NB4 (cell line): ENCODE data around the gene DOCK9.

Source experiments
- DNase-seq: peaks from one replicate; pipeline ENCODE4 v3.0.0; 2010; ENCODE audit warnings: low read depth
- H3K4me3 ChIP-seq: one replicate; pipeline ENCODE4 v1.5.1; 2011; ENCODE audit warnings: mild to moderate bottlenecking, low read depth, low read length, moderate library complexity
- CTCF ChIP-seq: IDR thresholded peaks from one replicate; pipeline ENCODE4 v1.5.1; 2012; ENCODE audit warnings: low read depth, low read length
- MAX ChIP-seq: IDR thresholded peaks from 2 replicates; pipeline ENCODE4 v1.6.1; 2011; ENCODE audit warnings: low read depth, low read length
- MYC ChIP-seq: IDR thresholded peaks from 2 replicates; pipeline ENCODE4 v1.6.1; 2011; ENCODE audit warnings: low read depth, low read length
- POLR2A ChIP-seq: IDR thresholded peaks from 2 replicates; pipeline ENCODE4 v1.6.1; 2011; ENCODE audit warnings: mild to moderate bottlenecking; ENCODE audit not compliant: insufficient read length; ENCODE audit errors: extremely low read depth

DOCK9 gene

DNA sequence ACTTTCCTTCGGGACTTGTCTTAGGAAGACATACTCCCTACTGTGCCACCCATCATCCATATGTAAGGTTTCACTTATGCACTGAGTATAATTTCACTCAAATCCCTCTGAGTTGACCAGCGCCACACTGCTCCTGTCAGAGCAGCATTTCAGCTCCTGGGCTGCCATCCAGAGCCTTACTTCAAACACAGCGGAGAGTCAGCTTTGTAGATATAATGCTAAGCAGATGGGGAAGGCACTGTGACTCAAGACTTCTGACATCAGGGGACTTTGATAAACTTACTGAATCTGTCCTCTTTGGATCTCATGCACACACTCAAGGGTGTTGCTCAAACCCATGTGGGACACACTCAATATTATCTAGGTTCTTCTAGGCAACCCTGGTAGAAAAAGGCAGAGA is 34.9 kb downstream of the DOCK9 start:
- no peak for TF ChIP-seq MYC
- no peak for TF ChIP-seq MAX
- TF ChIP-seq POLR2A: no peak
- no peak for TF ChIP-seq CTCF
- no peak for DNase-seq
- H3K4me3 ChIP-seq: no peak overlapping the region

DNA sequence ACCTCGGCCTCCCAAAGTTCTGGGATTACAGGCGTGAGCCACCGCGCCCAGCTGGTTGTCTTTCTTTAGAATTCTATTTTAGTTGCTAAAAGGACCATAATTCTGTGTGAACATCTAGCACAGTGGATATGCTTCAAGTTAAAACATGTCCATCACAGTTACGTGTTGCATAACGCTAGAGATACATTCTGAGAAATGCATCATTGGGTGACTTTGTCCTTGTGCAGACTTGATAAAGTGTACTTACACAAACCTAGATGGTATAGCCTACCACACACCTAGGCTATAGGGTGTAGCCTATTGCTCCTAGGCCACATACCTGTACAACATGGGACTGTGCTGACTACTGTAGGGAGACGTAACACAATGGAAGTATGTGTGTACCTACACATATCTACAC is 35.4 kb downstream of the DOCK9 start:
- DNase-seq: no peak
- H3K4me3 ChIP-seq: no peak overlapping the region
- TF ChIP-seq MYC (no peak), POLR2A (no peak), CTCF (no peak), MAX (no peak)

DNA sequence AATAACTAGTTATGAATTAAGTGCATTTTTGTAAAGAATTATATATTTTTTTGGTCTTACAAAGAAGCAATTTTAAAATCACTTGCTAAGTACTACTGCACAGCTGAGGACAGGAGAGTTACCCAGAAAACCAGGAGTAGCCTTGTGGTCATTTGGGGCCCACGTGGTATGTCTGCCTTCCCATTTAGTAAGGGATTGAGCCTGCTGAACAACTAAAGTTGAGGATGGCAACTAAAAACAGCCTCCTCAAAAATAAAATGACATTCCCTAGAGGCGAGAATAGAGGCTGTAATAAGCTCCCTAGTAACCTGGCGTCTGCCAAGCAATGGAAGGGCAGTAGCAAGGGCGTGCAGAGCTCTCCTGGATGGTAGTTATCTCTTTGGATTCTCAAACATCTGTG is 36.3 kb downstream of the DOCK9 start:
- no peak overlapping the region for H3K4me3 ChIP-seq
- no peak for TF ChIP-seq MYC
- no peak for DNase-seq

DNA sequence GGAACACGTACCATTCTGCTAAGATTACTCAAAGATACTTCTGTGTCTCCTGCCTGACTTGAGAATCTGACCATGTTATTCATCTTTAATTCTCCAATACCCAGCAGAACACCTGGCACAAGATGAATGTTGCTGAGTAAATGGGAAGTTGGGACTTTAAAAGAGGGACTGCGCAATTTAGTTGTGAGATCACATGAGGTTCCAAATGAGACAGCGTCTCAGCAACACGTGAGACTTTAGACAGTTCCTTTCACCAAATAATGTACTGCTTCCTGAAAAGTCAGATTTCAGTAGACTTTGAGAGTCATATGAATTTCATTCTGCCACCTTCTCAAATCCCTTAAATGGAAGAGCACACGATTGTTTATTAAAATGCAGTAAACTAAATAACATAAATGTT is 36.7 kb downstream of the DOCK9 start:
- no peak for TF ChIP-seq CTCF
- TF ChIP-seq MYC: no peak
- no peak for TF ChIP-seq POLR2A
- TF ChIP-seq MAX: no peak
- DNase-seq: no peak
- no peak overlapping the region for H3K4me3 ChIP-seq

GRCh38 chr13:98940325-98941001 is 37.4 kb downstream of the DOCK9 start:
- TF ChIP-seq MYC (no peak), POLR2A (no peak), MAX (no peak), CTCF (no peak)
- DNase-seq: no peak
- H3K4me3 ChIP-seq: no peak overlapping the region

- TF ChIP-seq POLR2A (no peak), CTCF (no peak), MYC (no peak), MAX (no peak)
- H3K4me3 ChIP-seq: no peak overlapping the region
- no peak for DNase-seq
Measured at GRCh38 chr13:98939660-98940191, 38.1 kb downstream of the DOCK9 start.
